Adrenal gland (tissue), 5 donors: ENCODE data around the gene TULP4.

Experiments used
- CTCF ChIP-seq, 6 experiments: fragments of 450-650 bp in 4 of 6; fragments of 200-600 bp in 2 of 6; sonication (generic) in 1 of 6; IDR thresholded peaks; 1 replicate in 5 of 6; 2 replicates in 1 of 6; pipeline versions ENCODE4 v1.5.1 to v1.8.0; 2016 to 2021; ENCODE audit warnings: antibody characterized with exemption in 6 of 6, mild to moderate bottlenecking in 2 of 6, moderate library complexity in 1 of 6
- POLR2A ChIP-seq, 2 donors: fragments of 450-650 bp; IDR thresholded peaks; one replicate each; pipeline ENCODE4 v1.6.1; 2017; ENCODE audit warnings: antibody characterized with exemption in 2 of 2, mild to moderate bottlenecking in 2 of 2, moderate library complexity in 1 of 2
- donor health status: DM: no; HTN: no; CAD: no.

DNA sequence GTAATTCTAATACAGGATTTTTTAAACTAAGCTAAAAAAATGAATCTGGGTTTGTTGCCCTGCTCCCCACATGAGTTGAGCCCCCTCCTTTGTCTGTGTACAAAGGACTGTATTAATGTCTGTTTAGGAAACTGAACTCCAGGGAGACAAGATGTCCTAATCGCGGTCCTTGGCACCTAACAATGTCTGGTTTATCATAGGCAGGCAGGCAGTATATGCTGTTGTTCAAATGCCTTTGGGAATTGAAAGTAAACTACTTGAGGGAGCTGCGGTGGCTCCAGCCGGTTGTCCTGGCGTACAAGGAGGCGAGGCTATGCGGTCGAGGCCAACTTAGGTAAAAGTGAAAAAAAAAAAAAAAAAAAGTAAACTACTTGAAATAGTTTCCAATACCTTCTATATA lies 98.5 kb downstream of the TULP4 start:
- TF ChIP-seq CTCF (IDR thresholded peaks at IDR 0.05) = no peak
- TF ChIP-seq POLR2A (IDR thresholded peaks at IDR 0.05) = no peak
